Nucleus accumbens (tissue), 56 donors: Measurements from ENCODE around the gene TMEM190.
"Not testable (repeated sequence)": the region's sequence is repeated elsewhere in the genome, so short reads cannot be mapped to it uniquely, and the experiment has no call there.

Experiments used
- DNase-seq, 56 donors: peaks; one replicate each; lab custom pipeline; 2025; lab: John Stamatoyannopoulos, UW

Gene TMEM190

DNA sequence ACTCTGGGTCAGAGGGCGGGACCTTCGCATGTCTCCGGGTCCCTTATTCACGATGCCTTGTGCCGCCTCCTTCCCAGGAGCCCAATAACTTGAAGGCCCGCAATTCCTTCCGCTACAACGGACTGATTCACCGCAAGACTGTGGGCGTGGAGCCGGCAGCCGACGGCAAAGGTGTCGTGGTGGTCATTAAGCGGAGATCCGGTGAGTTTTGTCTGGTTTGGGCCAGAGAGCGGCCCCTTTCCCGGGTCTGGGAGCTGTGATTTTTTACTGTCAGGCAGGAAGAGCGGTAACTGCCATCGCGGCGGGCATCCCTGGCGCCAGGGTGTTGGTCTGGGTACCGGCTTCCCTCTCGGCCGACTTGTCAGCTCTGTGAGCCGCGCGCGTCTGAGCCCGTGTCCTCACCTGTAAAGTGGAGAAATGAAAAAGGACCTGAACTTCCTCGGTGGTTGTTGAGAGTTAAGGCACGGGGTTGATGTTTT lies 9.9 kb downstream of the TMEM190 start:
- no peak for DNase-seq

DNA sequence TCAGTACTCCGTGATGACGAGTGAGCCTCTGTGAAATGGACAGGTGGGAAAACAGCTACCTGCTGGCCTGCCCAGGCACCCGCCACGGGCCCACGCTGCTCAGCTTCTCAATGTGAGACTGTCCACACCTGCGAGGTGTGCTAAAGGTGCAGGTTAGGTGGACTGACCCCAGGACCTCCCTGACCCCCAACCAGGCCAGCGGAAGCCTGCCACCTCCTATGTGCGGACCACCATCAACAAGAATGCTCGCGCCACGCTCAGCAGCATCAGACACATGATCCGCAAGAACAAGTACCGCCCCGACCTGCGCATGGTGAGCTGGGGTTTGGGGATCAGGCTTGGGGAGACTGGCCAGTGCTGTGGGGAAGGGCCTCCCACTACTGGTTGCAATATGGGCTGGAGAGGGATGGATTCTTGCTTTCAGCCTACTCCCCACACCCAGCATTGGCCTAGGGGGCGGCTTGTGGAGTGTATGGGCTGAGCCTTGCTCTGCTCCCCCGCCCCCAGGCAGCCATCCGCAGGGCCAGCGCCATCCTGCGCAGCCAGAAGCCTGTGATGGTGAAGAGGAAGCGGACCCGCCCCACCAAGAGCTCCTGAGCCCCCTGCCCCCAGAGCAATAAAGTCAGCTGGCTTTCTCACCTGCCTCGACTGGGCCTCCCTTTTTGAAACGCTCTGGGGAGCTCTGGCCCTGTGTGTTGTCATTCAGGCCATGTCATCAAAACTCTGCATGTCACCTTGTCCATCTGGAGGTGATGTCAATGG lies 11.3 kb downstream of the TMEM190 start:
- no peak for DNase-seq

DNA sequence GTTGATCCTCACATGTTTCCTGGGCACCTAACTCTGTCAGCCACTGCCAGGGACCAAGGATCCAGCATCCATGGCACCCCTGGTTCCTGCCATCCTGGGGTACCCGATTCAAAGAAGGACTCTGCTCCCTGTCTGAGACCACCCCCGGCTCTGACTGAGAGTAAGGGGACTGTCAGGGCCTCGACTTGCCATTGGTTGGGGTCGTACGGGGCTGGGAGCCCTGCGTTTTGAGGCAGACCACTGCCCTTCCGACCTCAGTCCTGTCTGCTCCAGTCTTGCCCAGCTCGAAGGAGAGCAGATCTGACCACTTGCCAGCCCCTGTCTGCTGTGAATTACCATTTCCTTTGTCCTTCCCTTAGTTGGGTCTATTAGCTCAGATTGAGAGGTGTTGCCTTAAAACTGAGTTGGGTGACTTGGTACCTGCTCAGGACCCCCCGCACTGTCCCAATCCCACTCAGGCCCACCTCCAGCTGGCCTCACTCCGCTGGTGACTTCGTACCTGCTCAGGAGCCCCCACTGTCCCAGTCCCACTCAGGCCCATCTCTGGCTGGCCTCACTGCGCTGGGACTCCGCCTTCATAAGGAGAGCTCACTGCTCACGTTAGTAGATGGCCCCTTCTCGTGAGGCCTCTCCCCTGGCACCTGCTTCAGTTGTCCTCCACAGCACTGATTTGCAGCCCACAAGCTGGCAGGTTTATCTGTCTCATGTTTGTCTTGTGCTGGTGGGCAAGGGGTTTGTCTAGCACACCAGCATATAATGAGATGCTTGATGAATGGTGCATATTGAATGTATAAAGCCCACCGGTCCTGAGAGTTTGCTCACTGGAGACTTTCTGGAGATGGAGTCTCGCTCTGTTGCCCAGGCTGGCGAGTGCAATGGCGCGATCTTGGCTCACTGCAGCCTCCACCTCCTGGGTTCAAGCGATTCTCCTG lies 13.0 kb downstream of the TMEM190 start:
- no peak for DNase-seq

DNA sequence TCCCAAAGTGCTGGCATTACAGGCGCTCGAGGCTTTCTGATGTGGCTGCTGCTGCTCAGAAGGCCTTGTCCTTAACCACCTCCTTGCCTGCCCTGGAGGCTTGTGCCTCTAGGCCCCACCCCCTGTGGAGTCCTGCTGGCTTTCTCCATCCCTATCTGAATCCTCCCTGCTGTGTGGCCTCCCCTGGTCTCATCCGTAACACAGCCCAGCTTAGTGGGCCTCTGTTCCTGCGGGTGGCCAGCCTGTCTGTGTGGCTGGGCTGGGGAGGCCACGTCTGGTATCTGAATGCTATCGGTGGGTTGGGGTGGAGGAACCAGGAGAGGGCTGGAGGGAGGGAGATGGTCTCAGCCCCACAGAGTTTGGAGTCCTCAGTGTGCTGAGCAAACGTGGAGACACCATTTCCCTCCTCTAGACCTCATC lies 13.8 kb downstream of the TMEM190 start:
- DNase-seq = no peak

DNA sequence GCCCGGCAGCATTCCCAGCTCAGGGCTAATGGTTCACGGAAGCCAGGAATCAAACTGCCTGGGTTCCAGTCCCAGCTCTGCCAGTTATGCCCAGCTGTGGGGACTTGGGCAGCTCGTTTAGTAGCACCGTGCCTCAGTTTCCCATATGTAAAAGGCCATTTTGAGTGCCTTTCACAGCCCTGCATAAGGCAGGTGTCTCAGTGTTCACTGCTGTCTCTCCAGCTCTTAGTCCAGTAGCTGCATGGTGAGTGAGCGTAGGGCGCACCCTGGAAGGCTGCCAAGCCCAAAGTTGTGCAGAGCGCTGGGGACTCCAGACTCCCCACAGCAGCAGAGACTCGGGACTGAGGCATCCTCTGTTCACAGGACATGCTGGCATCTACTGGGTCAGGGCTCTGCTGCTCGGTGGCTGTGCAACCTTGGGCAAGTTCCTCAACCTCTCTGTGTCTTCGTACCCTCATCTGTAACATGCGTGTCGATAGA lies 14.6 kb downstream of the TMEM190 start:
- DNase-seq = no peak

DNA sequence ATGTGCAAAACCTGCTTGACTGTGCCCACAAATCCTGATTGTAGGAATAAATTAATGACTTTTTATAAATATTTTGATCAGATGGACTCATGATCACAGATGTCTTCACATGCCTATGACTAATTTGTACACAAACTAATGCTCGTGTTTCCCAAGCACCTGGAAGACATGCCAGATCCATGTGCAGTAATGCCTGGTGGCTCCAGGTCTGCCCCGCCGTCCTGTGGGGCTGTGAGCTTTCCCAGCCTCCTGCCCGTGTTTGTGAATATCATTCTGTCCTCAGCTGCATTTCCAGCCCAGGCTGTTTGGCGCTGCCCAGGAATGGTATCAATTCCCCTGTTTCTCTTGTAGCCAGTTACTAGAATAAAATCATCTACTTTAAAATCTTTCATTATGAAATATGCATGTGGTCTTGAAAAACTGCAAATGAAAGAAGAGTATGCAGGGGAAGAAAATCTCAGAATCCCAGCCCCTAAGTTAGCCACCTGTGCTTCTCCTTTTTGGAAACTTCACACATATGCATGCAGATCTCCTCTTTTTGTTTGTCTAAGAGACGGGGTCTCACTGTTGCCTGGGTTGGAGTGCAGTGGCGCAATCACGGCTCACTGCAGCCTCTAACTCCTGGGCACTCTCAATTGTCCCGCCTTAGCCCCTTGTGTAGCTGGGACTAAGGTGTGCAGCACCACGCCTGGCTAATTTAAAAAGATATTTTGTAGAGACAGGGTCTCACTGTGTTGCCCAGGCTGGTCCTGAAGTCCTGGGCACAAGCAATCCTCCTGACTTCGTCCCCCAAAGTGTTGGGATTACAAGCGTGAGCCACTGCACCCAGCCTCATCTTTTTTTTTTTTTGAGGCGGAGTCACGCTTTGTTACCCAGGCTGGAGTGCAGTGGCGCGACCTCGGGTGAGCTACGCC lies 15.3 kb downstream of the TMEM190 start:
- no peak for DNase-seq

DNA sequence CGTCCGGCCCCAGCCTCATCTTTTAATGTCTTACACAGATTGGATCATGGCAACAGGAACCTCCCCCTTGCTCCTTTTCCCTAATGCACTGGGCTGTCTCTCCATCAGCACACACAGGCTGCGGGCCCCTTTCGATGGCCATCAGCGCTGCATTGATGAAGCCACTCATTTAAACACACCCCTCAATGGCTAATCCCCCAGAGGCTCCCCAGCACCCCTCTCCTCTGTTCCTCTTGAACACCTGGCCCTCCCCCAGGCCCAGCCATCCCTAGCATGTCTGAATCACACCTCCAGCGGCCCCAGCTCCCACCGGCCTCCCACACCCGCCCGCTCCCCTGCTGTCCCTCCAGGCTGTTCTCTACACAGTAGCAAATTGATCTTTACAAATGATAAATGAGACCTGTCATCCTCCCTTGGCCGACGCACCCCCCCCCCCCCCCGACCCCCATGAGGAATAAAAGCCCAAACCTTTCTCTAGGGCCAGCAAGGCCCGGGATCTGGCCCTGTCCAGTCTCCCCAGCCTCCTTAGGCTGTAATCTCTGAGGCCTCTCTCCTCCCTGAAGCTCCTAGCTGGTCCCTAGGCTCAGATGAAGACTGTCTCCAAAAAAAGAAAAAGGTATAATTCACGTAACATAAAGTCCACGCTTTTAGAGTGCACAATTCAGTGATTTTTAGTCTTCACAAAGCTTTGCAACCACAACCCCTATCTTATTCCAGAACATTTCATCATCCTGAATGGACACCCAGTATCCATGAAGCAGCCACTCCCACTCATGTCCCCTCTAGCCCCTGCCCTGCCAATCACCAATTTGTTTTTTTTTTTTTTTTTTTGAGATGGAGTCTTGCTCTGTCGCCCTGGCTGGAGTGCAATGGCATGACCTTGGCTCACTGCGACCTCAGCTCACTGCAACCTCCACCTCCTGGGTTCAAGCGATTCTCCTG lies 16.5 kb downstream of the TMEM190 start:
- no peak for DNase-seq

DNA sequence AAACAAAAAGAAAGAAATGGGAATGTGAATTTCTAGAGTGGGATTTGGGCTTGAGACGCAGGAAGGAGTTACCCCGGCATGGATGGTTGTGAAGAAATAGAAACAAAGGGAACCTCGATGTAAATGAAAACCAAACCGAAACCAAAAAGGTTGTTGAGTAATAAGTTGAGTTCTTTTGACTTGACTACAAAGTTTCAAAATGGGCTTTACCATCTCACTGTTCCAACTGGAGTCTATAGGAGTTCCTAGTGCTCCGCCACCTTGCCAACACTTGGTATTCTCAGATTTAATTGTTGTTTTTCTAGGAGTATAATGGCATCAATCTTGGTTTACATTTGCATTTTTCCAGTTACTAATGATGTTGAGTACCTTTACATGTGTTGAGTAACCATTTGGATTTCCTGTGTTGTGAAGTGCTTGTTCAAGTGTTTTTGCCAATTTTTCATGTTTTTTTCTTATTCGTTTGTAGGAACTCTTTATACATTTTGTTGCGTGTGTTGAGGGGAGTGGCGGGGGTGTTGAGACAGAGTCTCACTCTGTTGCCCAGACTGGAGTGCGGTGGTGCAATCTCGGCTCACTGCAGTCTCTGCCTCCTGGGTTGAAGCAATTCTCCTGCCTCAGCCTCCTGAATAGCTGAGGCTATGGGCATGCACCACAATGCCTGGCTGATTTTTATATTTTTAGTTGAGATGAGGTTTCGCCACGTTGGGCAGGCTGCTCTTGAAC lies 21.7 kb downstream of the TMEM190 start:
- no peak for DNase-seq

DNA sequence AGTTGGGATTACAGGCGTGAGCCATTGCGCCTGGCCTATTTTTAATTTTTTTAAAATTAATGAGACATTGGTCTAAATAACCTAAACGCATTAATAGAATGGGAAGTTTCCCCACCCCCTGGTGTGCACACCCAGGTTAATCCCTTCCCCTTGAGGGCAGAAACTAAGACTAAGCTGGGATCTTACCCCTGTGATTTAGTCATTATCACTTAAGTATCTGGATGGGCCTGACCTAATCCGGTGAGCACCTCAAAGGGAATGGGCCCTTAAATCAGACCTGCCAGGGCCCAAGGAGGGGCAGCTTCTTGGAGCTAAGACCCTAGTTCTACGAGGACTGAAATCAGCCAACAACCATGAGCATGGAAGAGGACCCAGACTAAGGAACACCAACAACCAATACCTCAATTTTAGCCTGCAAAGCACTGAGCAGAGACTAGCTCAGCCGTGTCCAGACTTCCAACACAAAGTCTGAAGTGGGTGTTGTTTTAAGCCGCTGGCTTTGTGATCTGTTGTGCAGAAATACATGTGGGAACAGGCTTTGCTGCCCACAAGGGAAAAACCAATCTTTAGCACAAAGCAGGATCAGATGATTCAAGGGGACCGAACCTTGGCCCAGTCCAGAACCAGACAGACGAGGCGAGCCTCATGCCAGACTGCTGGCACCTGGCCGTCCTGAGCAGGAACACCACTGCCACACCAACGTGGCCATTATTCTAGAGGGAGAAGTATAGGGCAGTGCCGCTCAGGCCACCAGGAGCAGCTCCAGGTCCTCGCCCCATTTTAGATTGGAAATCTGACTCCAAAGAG lies 23.9 kb downstream of the TMEM190 start:
- no peak for DNase-seq

DNA sequence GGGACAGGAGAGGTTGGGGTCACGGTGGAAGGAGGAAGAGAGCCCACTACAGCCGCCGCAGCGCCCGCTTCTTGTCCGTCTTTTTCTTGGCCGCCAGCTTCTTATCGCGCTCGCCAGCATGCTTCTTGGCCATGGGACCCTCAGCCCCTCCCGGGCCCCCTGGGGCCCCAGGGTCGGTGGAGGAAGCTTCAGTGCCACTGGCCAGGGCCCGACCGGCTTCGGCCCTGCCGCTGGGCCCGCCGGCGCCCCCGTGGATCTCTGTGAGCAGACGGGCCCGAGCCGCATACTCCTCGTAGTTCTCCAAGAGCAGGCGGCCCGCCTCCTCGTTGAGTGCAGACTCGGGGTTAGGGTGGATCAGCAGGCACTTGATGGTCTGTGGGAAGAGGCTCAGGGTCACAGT lies 24.8 kb downstream of the TMEM190 start:
- not testable (repeated sequence) for DNase-seq

DNA sequence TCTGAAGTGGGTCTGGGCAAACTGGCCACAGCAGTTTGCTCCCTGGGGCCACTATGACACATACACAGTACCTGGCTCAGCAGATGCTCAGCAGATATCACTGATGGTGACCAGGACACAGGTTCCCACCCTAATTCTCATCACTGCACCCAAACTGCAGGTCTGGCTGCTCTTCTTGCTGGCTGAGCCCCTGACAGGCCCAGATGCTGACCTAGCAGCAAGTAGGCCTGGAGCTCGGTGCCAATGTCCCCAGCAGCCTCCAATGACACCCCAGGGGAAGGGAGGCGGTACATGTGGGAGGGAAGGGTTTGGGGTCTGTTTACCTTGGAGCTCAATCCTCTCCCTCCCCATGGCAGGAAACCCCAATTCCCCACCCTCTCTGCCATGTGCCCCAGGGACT lies 25.9 kb downstream of the TMEM190 start:
- no peak for DNase-seq

DNA sequence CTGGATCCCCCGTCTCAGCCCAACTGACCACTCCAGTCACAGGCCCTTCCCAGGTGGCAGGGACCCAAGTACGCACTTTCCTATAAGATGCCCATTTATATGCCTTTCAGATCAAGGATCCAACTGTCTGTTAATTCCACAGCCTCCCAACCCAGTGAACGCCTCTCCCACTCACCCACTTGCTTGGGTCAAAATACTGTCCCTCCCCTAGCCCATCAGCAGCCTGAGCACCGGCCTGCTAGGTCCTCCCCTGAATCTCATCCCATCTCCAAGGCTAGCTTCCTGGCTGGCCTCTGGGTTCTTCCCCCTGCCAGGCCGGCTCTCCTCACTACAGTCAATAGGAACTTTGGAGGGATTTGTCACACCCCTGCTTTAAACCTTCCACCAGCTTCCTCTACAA lies 29.0 kb downstream of the TMEM190 start:
- no peak for DNase-seq

DNA sequence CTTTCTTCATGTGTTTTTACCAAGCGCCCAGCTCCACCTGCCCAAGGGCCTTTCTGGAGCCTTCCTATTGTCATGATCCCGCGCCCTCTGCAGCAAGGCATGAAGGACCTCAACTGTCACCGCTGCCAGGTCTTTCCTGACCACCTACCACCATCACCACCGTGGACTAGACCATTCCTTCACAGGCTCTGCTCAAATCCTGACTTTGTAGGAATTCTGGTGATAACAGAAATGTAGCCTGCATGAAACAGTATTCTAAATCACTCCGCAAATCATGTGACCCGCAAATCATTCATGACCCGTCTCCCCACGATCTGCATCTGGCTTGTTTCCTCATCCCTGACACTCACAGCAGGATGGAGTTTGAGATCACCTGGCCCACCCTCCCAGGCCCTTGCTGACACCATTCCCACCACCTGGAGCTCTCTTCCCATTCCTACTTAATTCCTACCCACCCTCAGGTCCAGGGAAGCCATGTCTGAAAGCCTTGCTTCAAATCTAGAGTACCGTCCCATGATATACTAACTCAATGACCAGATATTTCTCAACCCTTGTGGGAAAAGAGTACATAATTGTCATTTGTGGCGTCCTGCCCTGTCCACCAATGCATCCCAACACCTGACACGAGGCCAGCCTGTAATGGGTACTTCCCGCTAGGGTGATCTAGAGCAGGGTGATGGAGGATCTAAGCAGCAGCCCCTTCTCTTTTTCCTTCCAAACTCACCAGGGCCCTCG lies 29.6 kb downstream of the TMEM190 start:
- no peak for DNase-seq

DNA sequence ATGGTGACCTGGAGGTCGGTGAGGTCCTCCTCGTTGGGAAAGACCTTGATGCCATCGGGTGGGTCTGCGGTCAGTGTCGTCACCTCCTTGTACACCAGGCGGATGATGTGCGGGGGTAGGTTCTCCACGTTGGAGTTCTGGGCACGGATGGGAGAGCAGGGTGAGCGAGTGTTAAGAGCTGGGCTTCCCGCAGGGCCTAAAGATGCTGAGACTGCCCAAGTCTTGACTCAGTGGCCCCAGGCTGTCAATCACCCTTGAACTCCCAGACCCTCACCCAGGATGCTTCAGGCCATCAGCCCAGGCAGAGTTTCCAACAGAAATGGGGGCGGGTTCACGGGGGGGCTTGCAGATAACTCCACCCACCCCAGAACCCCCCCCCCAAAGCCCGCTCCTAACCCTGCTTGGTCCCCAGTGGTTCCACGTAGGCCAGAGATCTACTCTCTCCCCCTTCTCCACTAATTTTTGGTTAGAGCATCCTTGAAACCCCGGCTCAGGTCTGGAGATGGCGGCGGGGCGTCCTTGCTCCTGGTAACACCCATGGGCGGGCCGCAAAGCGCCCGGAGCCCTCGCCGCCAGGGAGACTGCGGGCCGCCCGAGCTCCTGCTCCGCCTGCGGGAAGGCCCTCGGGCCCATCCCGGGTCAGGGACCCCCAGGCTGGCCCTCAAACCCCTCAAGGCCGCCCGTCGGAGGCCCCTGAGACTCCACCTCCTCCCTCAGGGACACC lies 30.4 kb downstream of the TMEM190 start:
- peak in 3 of 56 donors; percentile 54 to 66 (median 57) for DNase-seq

DNA sequence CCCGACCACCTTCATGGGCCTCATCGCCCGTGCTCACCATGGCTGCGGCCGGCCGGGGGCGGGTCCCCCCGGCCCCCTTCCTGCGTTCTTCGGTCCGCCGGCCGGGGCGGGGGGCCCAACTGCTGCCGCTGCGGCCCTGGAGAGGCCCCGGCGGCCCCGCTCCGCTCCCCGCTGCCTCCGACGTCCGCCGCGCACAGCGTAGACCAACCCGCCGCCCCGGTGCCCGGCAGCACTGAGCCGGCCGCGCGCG lies 30.8 kb downstream of the TMEM190 start, which contains the start of gene UBE2S:
Gene UBE2S, minus strand, starts transcription at position 239 of the 250 bp plus-strand sequence. Its CDS starts 199 bp downstream, at position 40.
- DNase-seq = not testable (repeated sequence)

DNA sequence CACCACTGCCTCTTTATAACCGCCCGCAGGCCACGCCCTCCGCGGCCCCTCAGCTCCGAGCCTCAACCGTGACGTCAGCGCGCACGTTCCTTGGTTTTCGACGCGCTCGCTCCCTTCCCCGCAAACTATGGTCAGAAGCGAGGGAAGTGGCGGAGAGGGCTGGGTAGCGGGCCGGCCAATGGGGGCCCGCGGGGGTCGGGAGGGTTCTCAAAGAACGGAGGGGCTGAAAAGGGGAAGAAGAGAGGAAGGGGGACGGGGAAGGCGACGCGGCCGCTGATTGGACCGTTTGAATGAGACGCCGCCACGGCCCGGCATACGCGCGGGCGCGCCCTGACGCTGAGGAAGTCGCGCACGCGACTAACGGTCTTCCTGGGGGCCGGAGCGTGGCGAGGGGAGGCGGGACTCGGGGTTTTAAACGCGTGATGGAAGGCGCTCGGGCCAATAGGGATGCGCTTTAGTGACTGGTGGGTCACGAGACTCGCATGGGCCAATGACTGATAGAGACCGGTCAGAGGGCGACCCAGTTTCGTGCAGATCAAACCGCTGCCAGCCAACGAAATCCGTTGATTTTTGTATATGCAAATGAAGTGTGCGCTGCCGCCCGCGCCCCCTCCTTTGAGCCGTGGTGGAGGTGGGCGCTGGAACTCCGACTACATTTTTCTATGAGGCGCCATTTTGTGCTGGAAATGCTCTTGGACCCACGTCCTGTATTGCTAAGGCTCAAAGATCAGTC lies 31.3 kb downstream of the TMEM190 start:
- DNase-seq = peak; percentile 87 to 100 (median 98)
